ENCODE results near the gene TUBB6.
A peak's percentile ranks its signal among the peaks of the same experiment; 100 is the strongest.

Gene TUBB6

GRCh38 chr18:12308386-12309100 lies 502 bp downstream of the TUBB6 start (continued):
- TF ChIP-seq ZNF449 (tag by site-specific recombination; IDR thresholded peaks at IDR 0.05), result no peak
- no peak for TF ChIP-seq ZNF221 (tag by site-specific recombination; IDR thresholded peaks at IDR 0.05; ENCODE audit: borderline replicate concordance)
- TF ChIP-seq ZFHX2 (tag by site-specific recombination; conservative IDR thresholded peaks at IDR 0.05), result no peak
- TF ChIP-seq ZBTB11 (tag by site-specific recombination; conservative IDR thresholded peaks at IDR 0.05; ENCODE audit: low read depth), result no peak
- TF ChIP-seq ZSCAN23 (tag by site-specific recombination; IDR thresholded peaks at IDR 0.05), result no peak
- TF ChIP-seq ZNF621 (tag by site-specific recombination; IDR thresholded peaks at IDR 0.05), result no peak
- no peak for TF ChIP-seq AEBP2 (tag by site-specific recombination; IDR thresholded peaks at IDR 0.05; ENCODE audit: borderline replicate concordance)
- no peak for TF ChIP-seq ZNF776 (tag by site-specific recombination; IDR thresholded peaks at IDR 0.05; ENCODE audit: borderline replicate concordance)
- TF ChIP-seq ZNF37A (tag by site-specific recombination; IDR thresholded peaks at IDR 0.05), result no peak
- TF ChIP-seq SP2 (tag by site-specific recombination; IDR thresholded peaks at IDR 0.05), result peak; percentile 61
- no peak for TF ChIP-seq ZNF48 (tag by site-specific recombination; IDR thresholded peaks at IDR 0.05)
- no peak for TF ChIP-seq ZNF585B (tag by site-specific recombination; IDR thresholded peaks at IDR 0.05)
- TF ChIP-seq ZNF426 (tag by site-specific recombination; IDR thresholded peaks at IDR 0.05), result no peak
- TF ChIP-seq ZNF114 (tag by site-specific recombination; IDR thresholded peaks at IDR 0.05), result no peak
- no peak for TF ChIP-seq CTCF (tag by site-specific recombination; IDR thresholded peaks at IDR 0.05)
- TF ChIP-seq KLF1 (tag by site-specific recombination; IDR thresholded peaks at IDR 0.05), result peak; percentile 68
- no peak for TF ChIP-seq MEIS1 (CRISPR knock-in tag; IDR thresholded peaks at IDR 0.05; ENCODE audit: borderline replicate concordance)
- TF ChIP-seq ZNF19 (tag by site-specific recombination; IDR thresholded peaks at IDR 0.05; ENCODE audit: low read depth), result no peak
- no peak for TF ChIP-seq ZNF792 (tag by site-specific recombination; IDR thresholded peaks at IDR 0.05)
- TF ChIP-seq ZNF558 (tag by site-specific recombination; IDR thresholded peaks at IDR 0.05), result no peak
- no peak for TF ChIP-seq ZNF747 (tag by site-specific recombination; IDR thresholded peaks at IDR 0.05)
- TF ChIP-seq IKZF3 (tag by site-specific recombination; IDR thresholded peaks at IDR 0.05), result no peak
- no peak for TF ChIP-seq ZNF157 (tag by site-specific recombination; IDR thresholded peaks at IDR 0.05)
- TF ChIP-seq ZNF555 (tag by site-specific recombination; conservative IDR thresholded peaks at IDR 0.05), result no peak
- TF ChIP-seq ZXDB (tag by site-specific recombination; IDR thresholded peaks at IDR 0.05), result peak; percentile 71
- no peak for TF ChIP-seq ZNF488 (tag by site-specific recombination; IDR thresholded peaks at IDR 0.05)
- no peak for TF ChIP-seq ZNF248 (tag by site-specific recombination; IDR thresholded peaks at IDR 0.05)
- TF ChIP-seq ZSCAN5A (tag by site-specific recombination; IDR thresholded peaks at IDR 0.05), result no peak
- TF ChIP-seq ZNF571 (tag by site-specific recombination; IDR thresholded peaks at IDR 0.05), result no peak
- TF ChIP-seq ZNF544 (tag by site-specific recombination; IDR thresholded peaks at IDR 0.05), result no peak
- no peak for TF ChIP-seq TCF7L2 (IDR thresholded peaks at IDR 0.05; ENCODE audit: borderline replicate concordance, low read depth, low read length)
